Measurements from ENCODE around the gene SULT1E1. TPM values are rescaled to one million over a fixed set of nuclear protein-coding genes. Genes with fewer than 3 reads are reported as not detected.
"Not testable (repeated sequence)": the region's sequence is repeated elsewhere in the genome, so short reads cannot be mapped to it uniquely, and the experiment has no call there.

Gene SULT1E1
- total RNA-seq, 1 experiment from 2014 or later: not detected

DNA sequence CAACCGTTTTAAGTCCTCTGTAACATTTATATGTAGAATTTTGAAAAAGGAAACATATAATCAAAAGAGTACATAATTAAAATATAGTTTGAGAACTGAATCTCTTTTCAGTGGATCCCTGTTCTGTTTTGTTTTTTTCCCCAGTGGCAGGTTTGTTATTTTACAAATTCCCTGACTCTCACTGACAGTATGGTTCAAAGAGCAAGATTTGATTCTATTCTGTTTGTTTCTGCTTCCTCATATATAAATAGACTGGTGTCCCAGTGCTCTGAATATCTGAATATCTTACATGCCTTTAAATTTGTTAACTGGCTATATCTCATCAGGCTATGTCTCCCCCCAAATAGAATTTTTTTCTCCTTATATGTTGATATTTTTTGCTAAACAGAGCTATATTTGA, 16.6 kb downstream of the SULT1E1 start:
- no peak for DNase-seq (ENCODE audit: low read depth)

DNA sequence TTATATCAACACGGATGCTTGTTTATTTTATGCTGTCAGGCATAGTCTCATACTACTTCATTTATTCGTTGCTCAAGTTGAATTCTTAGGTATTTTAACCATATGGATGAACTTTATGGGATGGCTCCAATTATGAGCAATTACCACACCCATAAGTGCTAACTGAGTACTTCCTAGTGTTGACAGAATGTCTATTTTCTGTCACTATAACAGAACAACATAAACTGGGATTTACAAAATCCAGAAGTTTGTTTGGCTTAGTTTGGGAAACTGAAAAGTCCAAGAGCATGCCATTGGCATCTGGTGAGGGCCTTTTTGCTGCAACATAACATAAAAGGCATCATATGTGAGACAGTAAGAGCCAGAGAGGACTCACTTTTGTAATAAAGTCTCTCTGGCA, 21.0 kb downstream of the SULT1E1 start:
- no peak for DNase-seq (ENCODE audit: low read depth)

DNA sequence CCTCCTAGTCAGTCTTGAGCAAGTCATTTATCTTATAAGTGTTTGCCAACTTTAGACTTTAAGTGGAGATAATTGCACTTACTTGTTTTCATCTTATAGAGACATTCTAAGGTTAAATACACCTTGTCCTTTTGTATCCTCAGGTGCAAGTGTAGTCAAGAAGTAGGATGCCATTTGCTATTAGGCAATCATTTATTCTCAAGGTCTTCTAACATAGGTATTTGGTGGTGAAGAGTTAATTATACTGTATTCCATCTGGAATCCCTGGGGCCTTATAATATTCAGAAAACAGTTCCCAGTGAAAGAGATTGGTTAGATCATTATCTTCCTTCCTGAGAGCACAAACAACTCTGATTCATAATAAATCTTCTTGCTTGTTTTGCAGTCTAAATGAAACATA, 23.7 kb downstream of the SULT1E1 start:
- no peak for DNase-seq (ENCODE audit: low read depth)

DNA sequence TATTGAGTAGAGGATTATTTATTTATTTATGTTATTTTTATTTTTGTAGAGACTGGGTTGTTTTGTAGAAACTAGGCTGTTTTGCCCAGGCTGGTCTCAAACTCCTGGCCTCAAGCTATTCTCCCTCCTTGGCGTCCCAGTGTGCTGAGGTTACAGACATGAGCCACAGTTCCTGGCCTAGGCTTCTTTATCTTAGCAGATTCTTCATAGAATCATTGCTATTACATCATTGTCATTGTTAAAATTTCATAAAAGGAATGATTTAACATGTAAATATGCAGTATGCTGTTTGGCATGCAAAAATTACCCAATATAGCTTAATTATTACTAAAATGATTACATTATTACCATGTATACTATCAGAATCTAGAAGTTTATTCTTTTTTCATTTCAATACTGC, 24.2 kb downstream of the SULT1E1 start:
- no peak for DNase-seq (ENCODE audit: low read depth)

DNA sequence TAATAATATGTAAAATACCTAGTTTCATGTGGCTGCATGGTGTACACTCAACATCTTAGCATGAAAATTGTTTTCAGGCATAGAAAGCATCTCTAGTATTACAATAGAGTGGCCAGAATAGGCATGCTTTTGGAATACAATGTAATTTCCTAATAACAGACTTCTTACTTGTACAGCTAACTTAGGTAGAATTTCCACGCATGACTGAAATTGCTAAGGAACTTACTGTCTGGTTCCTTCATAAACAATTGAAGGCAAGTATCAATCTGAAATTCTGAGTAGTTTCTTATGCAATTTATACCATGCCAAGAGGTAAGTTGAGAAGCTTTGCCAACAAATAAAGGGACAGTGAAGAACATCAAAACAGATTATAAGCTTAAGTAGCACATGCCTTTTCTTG, 26.7 kb downstream of the SULT1E1 start:
- no peak for DNase-seq (ENCODE audit: low read depth)

DNA sequence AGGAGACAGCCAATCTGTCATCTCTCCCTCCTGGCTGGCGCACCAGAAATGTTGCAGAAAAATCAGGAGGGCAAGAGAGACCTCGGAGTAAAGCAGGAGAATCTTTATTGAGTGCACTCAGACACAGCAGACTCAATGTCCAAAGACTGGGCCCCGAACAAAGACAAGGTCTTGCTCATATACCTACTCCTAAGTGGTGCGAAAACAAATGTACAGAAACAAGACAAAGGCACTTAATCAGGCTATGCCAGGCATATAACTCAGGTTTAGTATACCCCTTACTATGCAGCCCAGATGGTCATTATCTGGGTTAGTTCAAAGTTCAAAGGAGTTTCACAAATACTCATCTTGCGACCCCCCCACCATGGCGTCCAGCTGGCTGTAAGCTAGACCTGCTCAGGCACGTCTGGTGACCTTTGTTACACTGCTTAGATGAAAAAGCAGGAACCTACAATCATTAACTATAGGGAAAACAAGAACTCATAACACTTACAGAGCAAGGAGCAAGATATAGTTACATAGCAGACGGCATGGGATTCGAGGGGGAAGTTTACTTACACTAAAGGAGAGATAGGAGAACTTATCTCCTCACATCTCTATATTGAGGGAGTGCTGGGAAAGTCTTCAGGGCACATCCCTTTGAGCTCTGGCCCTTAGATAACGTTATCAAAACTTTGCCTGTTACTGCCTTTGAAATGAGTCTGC, 27.5 kb downstream of the SULT1E1 start:
- no peak for DNase-seq (ENCODE audit: low read depth)

DNA sequence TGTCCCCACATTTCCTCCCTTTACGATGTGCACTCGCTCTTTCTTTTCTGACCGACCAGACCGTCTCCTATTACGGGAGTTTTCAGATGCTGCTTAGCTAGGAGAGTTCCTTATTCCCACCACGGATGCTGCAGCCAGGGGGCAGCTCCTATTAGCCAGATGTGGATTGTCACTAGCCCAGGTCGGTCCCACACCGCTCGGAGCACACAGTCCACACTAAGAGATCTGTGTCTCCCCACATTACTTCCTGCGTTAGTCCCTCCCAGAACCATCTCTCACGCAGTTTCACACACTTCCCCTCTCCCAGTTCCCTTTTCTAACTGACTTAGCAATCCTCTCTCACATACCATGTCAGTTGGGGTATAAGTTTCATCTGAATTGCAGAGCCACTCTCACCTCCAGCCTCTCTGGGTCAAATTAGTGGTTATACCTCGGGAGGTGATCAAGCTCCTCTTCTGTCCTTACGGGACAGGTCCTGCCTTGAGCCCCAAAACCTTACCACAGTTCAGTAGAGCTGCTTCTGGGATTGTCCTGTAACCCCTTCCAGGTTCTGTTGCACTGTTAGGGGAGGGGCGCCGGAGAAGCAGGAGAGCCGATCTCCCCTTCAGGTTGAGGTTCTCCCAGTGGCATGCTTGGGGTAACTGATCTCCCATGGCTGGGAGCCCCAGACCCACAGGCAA, 28.2 kb downstream of the SULT1E1 start:
- no peak for DNase-seq (ENCODE audit: low read depth)

DNA sequence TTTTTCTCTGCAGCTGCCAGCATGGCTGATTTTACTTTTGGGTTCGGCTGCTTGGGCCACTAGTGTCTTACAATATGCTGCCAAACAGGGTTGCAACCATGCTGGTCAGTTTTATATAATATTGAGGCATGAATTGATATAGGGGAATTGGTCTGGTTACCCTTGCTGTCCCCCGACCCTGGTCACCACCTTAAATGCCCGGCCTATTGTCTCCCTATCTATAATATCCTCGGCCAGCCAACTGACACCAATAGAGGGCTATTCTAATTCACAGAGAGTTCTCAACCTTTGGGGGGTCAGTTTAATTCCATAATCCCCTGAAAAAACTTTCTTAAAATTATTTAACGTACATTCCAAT, 28.7 kb downstream of the SULT1E1 start:
- no peak for DNase-seq (ENCODE audit: low read depth)

DNA sequence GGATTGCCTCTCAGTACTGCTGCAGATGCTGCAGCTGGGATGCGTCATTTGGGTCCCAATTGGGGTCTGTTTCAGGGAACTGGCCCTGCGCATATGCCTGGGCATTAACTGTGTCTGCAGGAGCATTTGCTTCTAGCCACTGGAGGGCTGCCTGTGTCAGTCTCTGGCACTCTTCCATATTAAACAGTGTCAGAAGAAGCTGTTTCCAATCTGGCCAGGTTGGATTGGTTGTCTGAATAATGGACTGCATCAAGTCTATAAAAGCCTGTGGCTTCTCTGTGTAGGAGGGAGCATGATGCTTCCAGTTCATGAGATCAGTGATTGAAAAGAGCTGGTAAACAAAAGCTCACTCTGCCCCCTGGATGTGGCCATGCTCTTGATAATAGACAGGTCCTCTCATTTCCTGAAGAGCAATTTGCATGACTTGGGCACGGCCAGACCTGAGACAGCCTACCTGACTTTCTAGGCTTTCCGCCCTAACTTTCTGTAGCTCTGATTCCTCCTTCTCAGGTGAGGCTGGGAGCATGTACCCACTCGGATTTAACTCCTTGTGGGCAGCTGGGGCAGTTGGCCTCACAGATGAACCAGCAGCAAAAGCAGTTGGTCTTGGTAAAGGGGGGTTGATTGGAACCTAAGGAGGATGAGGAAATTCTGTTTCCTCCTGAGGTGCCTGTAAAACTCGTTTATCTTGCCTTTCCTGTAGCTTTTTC, 29.2 kb downstream of the SULT1E1 start:
- DNase-seq (ENCODE audit: low read depth): no peak

DNA sequence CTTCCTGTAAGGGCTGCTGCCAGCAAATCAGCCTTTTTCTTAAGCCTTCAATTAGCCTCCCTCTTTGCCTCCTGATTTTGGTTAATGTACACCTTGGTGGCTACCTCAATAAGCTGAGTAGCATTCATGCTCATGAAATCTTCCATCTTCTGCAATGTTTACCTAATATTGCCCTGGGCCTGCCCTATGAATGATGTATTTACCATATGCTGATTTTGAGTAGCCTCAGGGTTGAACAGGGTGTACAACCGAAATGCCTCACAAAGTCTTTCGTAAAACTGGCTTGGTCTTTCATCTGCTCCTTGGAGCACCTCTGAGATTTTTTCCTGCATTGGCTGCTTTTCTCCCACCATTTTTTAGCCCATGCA, 29.8 kb downstream of the SULT1E1 start:
- DNase-seq (ENCODE audit: low read depth): no peak

DNA sequence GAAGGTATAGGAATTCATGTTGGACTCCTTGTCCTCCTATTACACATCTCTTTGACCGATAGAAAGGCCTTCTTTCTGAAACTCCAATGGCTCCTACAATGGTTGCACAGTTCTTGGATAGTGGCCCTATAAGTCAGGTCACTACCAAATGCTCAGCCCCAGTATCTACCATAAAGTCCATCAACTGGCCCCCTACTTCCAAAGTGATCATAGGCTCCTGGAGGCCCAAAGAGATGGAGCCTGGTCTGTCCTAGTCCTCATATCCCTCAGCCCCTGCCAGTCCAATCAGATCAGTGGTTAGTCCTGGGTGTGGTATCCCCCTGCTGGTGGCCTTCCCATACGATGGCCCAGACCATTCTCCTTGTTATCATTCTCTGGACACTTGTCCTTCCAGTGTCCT, 30.3 kb downstream of the SULT1E1 start:
- DNase-seq (ENCODE audit: low read depth): no peak

DNA sequence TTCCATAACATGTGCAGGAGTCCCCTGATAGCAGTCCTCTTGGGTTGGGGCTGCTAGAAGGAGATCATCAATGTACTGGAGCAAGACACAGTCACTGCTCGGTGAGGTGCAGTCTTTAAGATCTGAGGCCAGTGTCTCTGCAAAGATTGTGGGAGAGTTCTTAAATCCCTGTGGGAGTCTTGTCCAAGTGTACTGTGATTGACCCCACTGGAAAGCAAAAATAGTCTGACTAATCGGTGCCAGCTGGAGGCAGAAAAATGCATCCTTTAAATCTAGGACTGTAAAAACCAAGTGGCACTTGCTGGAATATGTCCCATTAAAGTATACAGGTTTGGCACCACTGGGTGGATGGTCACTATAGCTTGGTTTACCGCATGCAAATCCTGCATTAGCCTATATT, 31.1 kb downstream of the SULT1E1 start:
- no peak for DNase-seq (ENCODE audit: low read depth)

DNA sequence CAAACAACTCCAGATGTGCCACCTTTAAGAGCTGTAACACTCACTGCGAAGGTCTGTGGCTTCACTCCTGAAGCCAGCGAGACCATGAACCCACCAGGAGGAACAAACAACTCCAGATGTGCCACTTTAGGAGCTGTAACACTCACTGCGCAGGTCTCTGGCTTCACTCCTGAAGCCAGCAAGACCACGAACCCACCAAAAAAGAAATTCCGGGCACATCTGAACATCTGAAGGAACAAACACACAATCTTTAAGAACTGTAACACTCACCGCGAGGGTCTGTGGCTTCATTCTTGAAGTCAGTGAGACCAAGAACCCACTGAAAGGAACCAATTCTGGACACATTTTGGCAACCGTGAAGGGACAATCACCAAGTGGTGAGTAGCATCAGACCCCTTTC, 34.9 kb downstream of the SULT1E1 start:
- DNase-seq (ENCODE audit: low read depth): not testable (repeated sequence)

DNA sequence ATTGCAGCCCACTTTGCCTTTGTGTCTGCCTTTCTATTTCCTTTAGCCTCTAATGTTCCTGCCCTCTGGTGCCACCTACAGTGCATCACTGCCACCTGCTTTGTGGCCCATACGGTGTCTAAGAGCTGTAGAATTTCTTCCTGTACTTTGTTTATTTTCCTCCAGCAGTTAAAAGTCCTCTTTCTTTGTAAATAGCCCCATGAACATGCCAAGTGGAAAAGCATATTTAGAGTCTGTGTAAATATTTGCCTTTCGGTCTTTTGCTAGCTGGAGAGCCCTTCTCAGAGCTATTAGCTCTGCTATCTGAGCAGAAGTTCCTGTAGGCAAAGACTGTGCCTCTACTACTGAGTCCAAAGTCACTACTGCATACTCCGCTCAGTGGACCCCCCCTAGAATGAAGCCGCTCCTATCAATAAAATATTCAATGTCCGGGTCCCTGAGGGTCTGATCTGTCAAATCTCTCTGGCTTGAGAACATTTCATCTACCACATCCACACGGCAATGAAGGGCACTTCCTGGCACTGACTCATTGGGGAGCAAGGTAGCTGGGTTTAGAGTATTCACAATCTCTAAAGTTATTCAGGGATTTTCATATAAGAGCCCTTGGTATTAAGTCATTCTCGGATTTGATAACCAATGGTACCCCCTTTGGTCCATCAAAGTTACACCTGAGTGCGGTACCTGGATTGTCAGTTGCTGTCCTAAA, 36.3 kb downstream of the SULT1E1 start:
- no peak for DNase-seq (ENCODE audit: low read depth)

DNA sequence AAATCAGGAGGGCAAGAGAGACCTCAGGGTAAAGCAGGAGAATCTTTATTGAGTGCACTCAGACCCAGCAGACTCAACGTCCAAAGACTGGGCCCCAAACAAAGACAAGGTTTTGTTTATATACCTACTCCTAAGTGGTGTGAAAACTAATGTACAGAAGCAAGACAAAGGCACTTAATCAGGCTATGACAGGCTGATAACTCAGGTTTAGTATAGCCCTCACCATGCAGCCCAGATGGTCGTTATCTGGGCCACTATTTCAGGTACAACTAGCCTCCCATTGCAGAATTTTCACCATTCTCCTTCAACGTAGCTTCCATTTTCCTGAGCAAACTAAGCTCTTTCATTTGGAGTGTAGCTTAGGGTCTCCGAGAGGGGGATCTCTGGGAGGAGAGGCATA, 36.9 kb downstream of the SULT1E1 start:
- no peak for DNase-seq (ENCODE audit: low read depth)

DNA sequence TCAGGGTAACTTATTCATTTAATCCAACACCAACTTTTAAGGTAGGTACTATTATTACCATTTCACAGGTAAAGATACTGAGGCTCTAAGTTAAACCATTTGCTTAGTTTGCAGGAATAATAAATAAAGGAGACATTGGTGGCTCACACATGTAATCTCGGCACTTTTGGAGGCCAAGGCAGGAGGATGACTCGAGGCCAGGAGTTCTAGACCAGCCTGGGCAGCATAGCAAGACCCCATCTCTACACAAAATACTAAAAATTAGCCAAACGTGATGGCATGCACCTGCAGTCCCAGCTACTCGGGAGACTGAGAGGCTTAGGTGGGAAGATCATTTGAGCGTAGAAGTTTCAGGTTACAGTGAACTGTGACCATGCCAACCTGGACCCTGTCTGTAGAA, 37.7 kb downstream of the SULT1E1 start:
- DNase-seq (ENCODE audit: low read depth): no peak

DNA sequence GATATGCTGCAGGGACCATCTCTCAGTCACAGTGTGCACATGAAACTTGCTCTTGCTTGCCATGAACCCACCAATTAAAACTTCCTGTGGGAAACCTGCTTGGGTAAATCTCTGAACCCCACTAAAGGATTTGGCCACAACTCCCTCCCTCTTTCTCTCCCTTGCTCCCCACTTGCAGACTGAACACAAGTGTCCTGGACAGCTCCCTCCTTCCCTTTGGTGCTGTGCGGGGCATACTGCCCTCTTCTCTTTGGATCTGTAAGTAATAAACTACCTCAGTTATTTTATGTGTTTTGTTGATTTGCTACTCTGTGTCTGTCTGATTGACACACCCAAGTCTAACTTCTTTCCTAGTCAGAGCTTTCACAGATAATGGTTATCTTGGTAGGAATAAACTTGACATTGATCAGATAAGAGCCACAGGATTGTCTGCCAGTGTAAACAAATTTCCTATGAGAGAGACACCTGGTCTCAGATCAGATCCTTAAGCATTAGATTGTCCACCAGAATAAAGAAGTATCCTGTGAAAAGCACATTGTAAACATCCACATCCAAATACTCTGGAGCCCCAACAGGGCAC, 41.8 kb downstream of the SULT1E1 start:
- no peak for DNase-seq (ENCODE audit: low read depth)

DNA sequence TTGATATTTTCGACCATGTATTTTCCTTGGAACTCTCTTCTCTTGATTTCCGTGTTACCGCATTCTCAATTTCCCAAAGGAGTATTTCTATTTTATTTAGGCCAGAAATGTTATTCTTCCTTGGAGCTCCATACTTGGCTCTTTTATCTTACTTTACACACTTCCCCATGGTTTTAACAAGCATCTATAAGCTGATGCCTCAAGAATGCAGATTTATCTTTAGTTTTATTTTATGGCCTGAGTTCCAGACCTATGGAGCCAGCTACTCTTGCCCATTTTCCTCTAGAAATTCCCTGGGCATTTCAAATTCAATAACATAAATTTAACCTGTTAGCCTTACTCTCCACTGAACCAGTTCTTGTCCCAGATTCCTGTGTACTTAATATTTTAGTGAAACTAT, 43.7 kb downstream of the SULT1E1 start:
- DNase-seq (ENCODE audit: low read depth): no peak

DNA sequence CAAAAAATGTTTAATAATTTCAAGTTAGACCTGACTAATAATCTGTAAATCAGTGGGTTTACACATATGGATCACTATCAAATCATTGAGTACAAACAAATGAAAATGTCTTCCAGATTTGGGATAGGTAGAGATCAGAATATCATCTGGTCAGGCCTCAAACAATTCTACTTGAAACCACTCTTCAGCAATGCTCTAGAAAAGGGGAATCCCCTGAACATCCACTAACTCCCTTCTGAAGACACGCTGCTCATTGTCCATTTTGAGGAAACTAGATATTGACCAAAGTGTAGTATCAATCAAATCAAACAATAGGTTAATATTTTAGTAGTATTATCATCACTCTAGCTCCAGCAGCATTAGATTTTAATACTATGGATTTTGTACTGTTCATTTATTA, 46.3 kb downstream of the SULT1E1 start:
- no peak for DNase-seq (ENCODE audit: low read depth)

DNA sequence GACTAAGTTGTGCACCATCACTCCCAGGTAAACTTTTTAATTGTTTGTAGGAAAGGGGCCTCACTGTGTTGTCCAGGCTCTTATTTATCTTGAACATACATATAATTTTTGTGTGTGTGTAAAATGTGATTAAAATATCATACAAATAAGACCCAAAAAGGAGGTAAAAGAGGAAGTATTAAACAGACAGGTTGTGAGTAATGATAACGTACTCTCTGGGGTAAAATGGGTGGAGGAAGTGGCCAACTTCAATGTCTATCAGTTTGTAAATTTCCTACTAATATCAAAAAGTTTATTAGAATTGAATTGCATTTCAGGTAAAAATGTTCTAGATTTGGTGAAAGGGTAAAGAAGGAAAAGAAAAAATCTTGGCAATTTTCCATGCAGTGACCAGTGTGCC, 48.8 kb downstream of the SULT1E1 start:
- no peak for DNase-seq (ENCODE audit: low read depth)

DNA sequence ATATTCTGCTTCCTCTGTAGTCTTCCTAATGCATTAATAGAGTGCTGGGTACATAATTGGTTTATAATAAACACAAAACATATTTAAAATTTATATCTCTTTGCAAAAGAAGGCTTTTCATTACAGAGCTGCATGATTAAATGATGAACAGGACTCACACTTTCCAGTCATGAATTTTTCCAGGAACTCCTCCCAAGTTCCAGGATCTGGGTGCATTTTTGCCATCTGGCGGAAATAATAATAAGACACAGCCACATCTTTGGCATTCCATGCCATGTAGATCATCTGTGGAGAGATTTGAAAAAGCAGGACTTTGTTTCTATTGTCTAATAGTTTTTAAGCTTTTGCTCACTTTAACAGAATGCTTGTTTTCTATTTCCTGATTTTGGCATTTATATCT, 59.3 kb downstream of the SULT1E1 start:
- DNase-seq (ENCODE audit: low read depth): peak; percentile 4

DNA sequence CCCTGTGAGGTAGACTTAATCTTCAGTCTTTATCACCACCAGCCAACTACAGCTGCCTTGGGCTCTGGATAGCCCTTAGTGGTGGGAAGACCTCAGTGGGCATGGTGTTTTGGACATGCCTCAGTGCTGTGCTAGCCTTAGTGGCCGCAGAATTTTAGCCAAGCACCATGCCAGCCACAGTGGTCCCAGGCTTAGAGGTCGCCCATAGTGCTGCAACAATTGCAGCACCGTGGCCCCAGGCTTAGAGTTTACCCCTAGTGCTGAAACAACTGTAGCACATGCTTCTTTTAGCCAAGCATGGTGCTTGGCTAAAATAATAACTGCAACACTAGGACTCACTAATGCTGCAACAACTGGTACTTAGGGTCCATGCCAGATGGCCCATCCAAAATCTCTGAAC, 60.6 kb downstream of the SULT1E1 start:
- no peak for DNase-seq (ENCODE audit: low read depth)
